ENCODE data around the gene CD69.
"Not testable (repeated sequence)": the region's sequence is repeated elsewhere in the genome, so short reads cannot be mapped to it uniquely, and the experiment has no call there.

Gene CD69

GRCh38 chr12:9713032-9713558 is 47.6 kb downstream of the CD69 start:
- peak in 1 of 2 donors; percentile 34 for DNase-seq

- DNase-seq: no peak
Observed at GRCh38 chr12:9711664-9712063, 49.0 kb downstream of the CD69 start.

GRCh38 chr12:9710584-9711375 is 49.9 kb downstream of the CD69 start:
- DNase-seq: no peak

GRCh38 chr12:9708853-9709252 is 51.8 kb downstream of the CD69 start:
- no peak for DNase-seq

GRCh38 chr12:9707864-9708808 is 52.6 kb downstream of the CD69 start:
- peak; percentile 80 to 84 for DNase-seq

- DNase-seq: peak in 1 of 2 donors; percentile 27
Observed at GRCh38 chr12:9707356-9707755, 53.3 kb downstream of the CD69 start.

- DNase-seq: no peak
Observed at GRCh38 chr12:9706086-9706685, 54.5 kb downstream of the CD69 start.

GRCh38 chr12:9704561-9704960 is 56.1 kb downstream of the CD69 start:
- DNase-seq: not testable (repeated sequence)
